ENCODE measurements around the gene GPC5. TPM values are rescaled to one million over a fixed set of nuclear protein-coding genes. Genes with fewer than 3 reads are reported as not detected.
A peak's percentile ranks its signal among the peaks of the same experiment; 100 is the strongest.

GPC5 gene
- total RNA-seq, 1 experiment from 2014 or later = 0.21 TPM

DNA sequence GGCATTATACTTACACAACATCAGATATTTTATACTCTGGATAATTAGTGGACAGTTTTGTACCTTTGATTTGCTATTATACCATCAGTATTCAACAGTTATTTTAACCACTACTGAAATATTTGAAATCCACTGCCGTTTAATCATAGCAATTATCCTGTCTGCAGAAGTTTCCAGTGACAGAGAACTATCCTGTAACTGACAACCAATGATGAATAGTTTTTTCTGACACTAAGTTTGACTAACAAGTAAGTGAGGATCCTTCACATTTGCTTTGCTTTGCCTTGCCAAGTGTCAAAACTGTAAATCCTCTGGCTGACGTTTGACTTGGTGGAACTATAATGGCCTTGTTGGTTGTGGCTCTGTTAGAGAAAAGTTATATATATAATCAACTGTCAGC is 410.7 kb downstream of the GPC5 start:
- no TSS peak for BruUV-seq (replicated peaks)
- TF ChIP-seq EZH2 (IDR thresholded peaks at IDR 0.05; ENCODE audit: borderline replicate concordance, low read depth, low read length, poor library complexity, severe bottlenecking) = no peak
- TF ChIP-seq, protein P1, sequence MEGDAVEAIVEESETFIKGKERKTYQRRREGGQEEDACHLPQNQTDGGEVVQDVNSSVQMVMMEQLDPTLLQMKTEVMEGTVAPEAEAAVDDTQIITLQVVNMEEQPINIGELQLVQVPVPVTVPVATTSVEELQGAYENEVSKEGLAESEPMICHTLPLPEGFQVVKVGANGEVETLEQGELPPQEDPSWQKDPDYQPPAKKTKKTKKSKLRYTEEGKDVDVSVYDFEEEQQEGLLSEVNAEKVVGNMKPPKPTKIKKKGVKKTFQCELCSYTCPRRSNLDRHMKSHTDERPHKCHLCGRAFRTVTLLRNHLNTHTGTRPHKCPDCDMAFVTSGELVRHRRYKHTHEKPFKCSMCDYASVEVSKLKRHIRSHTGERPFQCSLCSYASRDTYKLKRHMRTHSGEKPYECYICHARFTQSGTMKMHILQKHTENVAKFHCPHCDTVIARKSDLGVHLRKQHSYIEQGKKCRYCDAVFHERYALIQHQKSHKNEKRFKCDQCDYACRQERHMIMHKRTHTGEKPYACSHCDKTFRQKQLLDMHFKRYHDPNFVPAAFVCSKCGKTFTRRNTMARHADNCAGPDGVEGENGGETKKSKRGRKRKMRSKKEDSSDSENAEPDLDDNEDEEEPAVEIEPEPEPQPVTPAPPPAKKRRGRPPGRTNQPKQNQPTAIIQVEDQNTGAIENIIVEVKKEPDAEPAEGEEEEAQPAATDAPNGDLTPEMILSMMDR (conservative IDR thresholded peaks at IDR 0.05; ENCODE audit: low read depth, low read length) = no peak
- CTCF ChIA-PET = no interaction called here

GRCh38 chr13:91813253-91813652 is 414.8 kb downstream of the GPC5 start:
- TF ChIP-seq EZH2 (IDR thresholded peaks at IDR 0.05; ENCODE audit: borderline replicate concordance, low read depth, low read length, poor library complexity, severe bottlenecking) = no peak
- Histone ChIP-seq H3K27me3 (replicated peaks; ENCODE audit: insufficient read depth, low read depth, low read length, poor library complexity) (peaks cover 5% of the 10 kb centered on the region), H3K36me3 (ENCODE audit: insufficient read depth, low read length, poor library complexity, severe bottlenecking) (no peaks in the 10 kb centered on the region), H3K9me3 (ENCODE audit: low read depth, low read length, poor library complexity, severe bottlenecking) (no peaks in the 10 kb centered on the region), H3K27ac (ENCODE audit: low read depth, low read length, poor library complexity, severe bottlenecking) (no peak overlapping the region), H3K4me1 (ENCODE audit: insufficient read depth, low read length, poor library complexity, severe bottlenecking) (peaks cover 19% of the 10 kb centered on the region), H3K4me3 (ENCODE audit: low read depth, low read length, poor library complexity, severe bottlenecking) (no peak overlapping the region)
- ChIA-PET POLR2A (ENCODE audit: low non-redundant PET) (no interaction called here), CTCF (no interaction called here)
- DNase-seq (ENCODE audit: low spot score) = no peak
- intact Hi-C loops (cut with micrococcal nuclease; ENCODE audit: unreplicated experiment) = no loop called here
- no TSS peak for BruUV-seq (replicated peaks)

More for the DNA sequence above, 410.7 kb downstream of the GPC5 start:
- no peak for DNase-seq (ENCODE audit: low spot score)
- intact Hi-C loops (cut with micrococcal nuclease; ENCODE audit: unreplicated experiment) = no loop called here
- H3K9me3 ChIP-seq (ENCODE audit: low read depth, low read length, poor library complexity, severe bottlenecking) = no peaks in the 10 kb centered on the region
- peaks cover 5% of the 10 kb centered on the region for H3K27me3 ChIP-seq (replicated peaks; ENCODE audit: insufficient read depth, low read depth, low read length, poor library complexity)
- no peaks in the 10 kb centered on the region for H3K36me3 ChIP-seq (ENCODE audit: insufficient read depth, low read length, poor library complexity, severe bottlenecking)
- POLR2A ChIA-PET (ENCODE audit: low non-redundant PET) = no interaction called here
- H3K4me3 ChIP-seq (ENCODE audit: low read depth, low read length, poor library complexity, severe bottlenecking) = no peak overlapping the region
- no peaks in the 10 kb centered on the region for H3K4me1 ChIP-seq (ENCODE audit: insufficient read depth, low read length, poor library complexity, severe bottlenecking)
- H3K27ac ChIP-seq (ENCODE audit: low read depth, low read length, poor library complexity, severe bottlenecking) = no peak overlapping the region

- CTCF ChIA-PET = interaction anchor here (0.7 kb wide), 2 partner anchors 30 to 897 kb away, joined by 3 to 4 read pairs; no protein-coding TSS in a partner anchor
- POLR2A ChIA-PET (ENCODE audit: low non-redundant PET) = interaction anchor here (0.7 kb wide), 1 partner anchor 739 kb away, joined by 3 read pairs; no protein-coding TSS in a partner anchor
Measured at GRCh38 chr13:91816263-91816807, 417.9 kb downstream of the GPC5 start.

More at GRCh38 chr13:91816263-91816807, 417.9 kb downstream of the GPC5 start:
- H3K9me3 ChIP-seq (ENCODE audit: low read depth, low read length, poor library complexity, severe bottlenecking) = no peaks in the 10 kb centered on the region
- TF ChIP-seq EZH2 (IDR thresholded peaks at IDR 0.05; ENCODE audit: borderline replicate concordance, low read depth, low read length, poor library complexity, severe bottlenecking) = no peak
- TF ChIP-seq, protein P1 (conservative IDR thresholded peaks at IDR 0.05; ENCODE audit: low read depth, low read length) = no peak
- no TSS peak for BruUV-seq (replicated peaks)
- H3K27me3 ChIP-seq (replicated peaks; ENCODE audit: insufficient read depth, low read depth, low read length, poor library complexity) = peaks cover 2% of the 10 kb centered on the region
- no peaks in the 10 kb centered on the region for H3K36me3 ChIP-seq (ENCODE audit: insufficient read depth, low read length, poor library complexity, severe bottlenecking)
- peaks cover 19% of the 10 kb centered on the region for H3K4me1 ChIP-seq (ENCODE audit: insufficient read depth, low read length, poor library complexity, severe bottlenecking)
- DNase-seq (ENCODE audit: low spot score) = peak; percentile 18
- intact Hi-C loops (cut with micrococcal nuclease; ENCODE audit: unreplicated experiment) = loop anchor here (2.0 kb wide), 1 partner anchor 258 kb away; no protein-coding TSS in a partner anchor
- H3K27ac ChIP-seq (ENCODE audit: low read depth, low read length, poor library complexity, severe bottlenecking) = no peak overlapping the region
- H3K4me3 ChIP-seq (ENCODE audit: low read depth, low read length, poor library complexity, severe bottlenecking) = no peak overlapping the region

Data from A673 (cell line).